GM12878 (cell line): Measurements from ENCODE around the gene DIS3L2. TPM values are rescaled to one million over a fixed set of nuclear protein-coding genes. Genes with fewer than 3 reads are reported as not detected.
A peak's percentile ranks its signal among the peaks of the same experiment; 100 is the strongest.

Experiments
- ATAC-seq: fragments of 200-7000 bp; cut with Tn5 transposase; 3 replicates; pipeline ENCODE4 v1.9.1; 2020; ENCODE audit warnings: mild to moderate bottlenecking, moderate library complexity
- BruUV-seq: library from RNA; stranded (reverse); fragments of 400-500 nt; replicated peaks from 2 replicates; lab custom pipeline; 2021; lab: Mats Ljungman, UMichigan
- CTCF ChIA-PET: fragments of 300-600 bp; sonication (Branson Sonifier 250); formaldehyde crosslinking; extraction: SDS; loops from one replicate; lab custom pipeline; 2021; ENCODE audit warnings: inconsistent platforms; lab: Yijun Ruan, JAX
- POLR2A ChIA-PET: fragments of 350-600 bp; formaldehyde crosslinking; extraction: SDS; loops from one replicate; lab custom pipeline; 2021; ENCODE audit warnings: inconsistent platforms; lab: Charles Lee
- RAD21 ChIA-PET: fragments of 300-600 bp; sonication (Branson Sonifier 250); formaldehyde crosslinking; loops from one replicate; lab custom pipeline; 2023; ENCODE audit warnings: antibody characterized with exemption; ENCODE audit not compliant: unreplicated experiment; lab: Charles Lee
- SMC1A ChIA-PET: fragments of 300-600 bp; sonication (Branson Sonifier 250); formaldehyde crosslinking; loops from one replicate; lab custom pipeline; 2023; ENCODE audit not compliant: unreplicated experiment, uncharacterized antibody; lab: Charles Lee
- DNase-seq: peaks from one replicate; pipeline ENCODE4 v3.0.0-alpha.2; 2011; ENCODE audit warnings: low read depth, low spot score
- FAIRE-seq: peaks from 3 replicates; lab custom pipeline; 2011; peaks lifted over from hg19 to GRCh38; lab: Jason Lieb, UNC
- H2AFZ ChIP-seq: 2 replicates; pipeline ENCODE4 v1.6.0; 2011; ENCODE audit warnings: low read depth, low read length, control low read depth; ENCODE audit not compliant: control insufficient read depth
- H3K27ac ChIP-seq: 2 replicates; pipeline ENCODE4 v1.5.1; 2011; ENCODE audit warnings: control low read depth; ENCODE audit not compliant: control insufficient read depth, insufficient read depth
- H3K27me3 ChIP-seq, 2 experiments: replicated peaks in 1 of 2; 2 replicates each; pipeline versions ENCODE4 v1.6.0 to v1.6.1; 2011; ENCODE audit warnings: low read length in 1 of 2; ENCODE audit not compliant: control insufficient read depth in 2 of 2, insufficient read depth in 2 of 2
- H3K36me3 ChIP-seq, 2 experiments: 2 replicates each; pipeline ENCODE4 v1.5.1; 2011; ENCODE audit warnings: low read length in 1 of 2; ENCODE audit not compliant: control insufficient read depth in 2 of 2, insufficient read depth in 2 of 2
- H3K4me1 ChIP-seq: 2 replicates; pipeline ENCODE4 v1.6.1; 2011; ENCODE audit warnings: mild to moderate bottlenecking, low read length, moderate library complexity, mixed read lengths; ENCODE audit not compliant: control insufficient read depth, insufficient read depth
- H3K4me2 ChIP-seq: 2 replicates; pipeline ENCODE4 v1.6.0; 2011; ENCODE audit warnings: control low read depth; ENCODE audit not compliant: control insufficient read depth, insufficient read depth
- H3K4me3 ChIP-seq: fragments of 200-600 bp; sonication (generic); 2 replicates; pipeline ENCODE4 v1.5.1; 2016
- H3K79me2 ChIP-seq: 2 replicates; pipeline ENCODE4 v1.6.0; 2011; ENCODE audit warnings: low read length; ENCODE audit not compliant: control insufficient read depth, insufficient read depth
- H3K9ac ChIP-seq: 2 replicates; pipeline ENCODE4 v1.8.0; 2011; ENCODE audit warnings: low read length, control low read depth, mixed read lengths; ENCODE audit not compliant: control insufficient read depth, insufficient read depth
- H3K9me3 ChIP-seq: replicated peaks from 3 replicates; pipeline ENCODE4 v1.5.1; 2011; ENCODE audit warnings: mild to moderate bottlenecking, low read length; ENCODE audit not compliant: control insufficient read depth, insufficient read depth
- H4K20me1 ChIP-seq: 2 replicates; pipeline ENCODE4 v1.6.0; 2011; ENCODE audit not compliant: control insufficient read depth, insufficient read depth
- CEBPZ ChIP-seq: fragments of 150-350 bp; IDR thresholded peaks from 2 replicates; pipeline ENCODE4 v1.6.1; 2016; ENCODE audit warnings: low read depth, low read length
- HCFC1 ChIP-seq: fragments of 150-350 bp; IDR thresholded peaks from 2 replicates; pipeline ENCODE4 v1.6.1; 2014; ENCODE audit warnings: low read length
- HDAC6 ChIP-seq: fragments of 200-600 bp; sonication (generic); IDR thresholded peaks from one replicate; pipeline ENCODE4 v1.8.0; 2017; ENCODE audit warnings: antibody characterized with exemption; ENCODE audit not compliant: unreplicated experiment
- JUNB ChIP-seq: IDR thresholded peaks from 2 replicates; pipeline ENCODE4 v1.6.1; 2016; ENCODE audit warnings: antibody characterized with exemption, mild to moderate bottlenecking
- KAT2A ChIP-seq: conservative IDR thresholded peaks from 2 replicates; pipeline ENCODE4 v1.6.1; 2011; ENCODE audit warnings: low read depth, low read length; ENCODE audit not compliant: control insufficient read depth
- MEF2A ChIP-seq: IDR thresholded peaks from 2 replicates; pipeline ENCODE4 v1.6.1; 2011; ENCODE audit warnings: low read depth, mild to moderate bottlenecking, low read length, moderate library complexity; ENCODE audit not compliant: insufficient read depth
- NFYB ChIP-seq: IDR thresholded peaks from 2 replicates; pipeline ENCODE4 v1.6.1; 2011; ENCODE audit warnings: low read depth, mild to moderate bottlenecking, low read length, improper control_type of control experiment, moderate library complexity; ENCODE audit not compliant: insufficient read depth
- PAX8 ChIP-seq: fragments of 450-650 bp; IDR thresholded peaks from 2 replicates; pipeline ENCODE4 v1.6.1; 2017; ENCODE audit warnings: mild to moderate bottlenecking, moderate library complexity
- SIN3A ChIP-seq: IDR thresholded peaks from 2 replicates; pipeline ENCODE4 v1.6.1; 2012; ENCODE audit warnings: low read depth, low read length, improper control_type of control experiment
- SIX5 ChIP-seq: IDR thresholded peaks from 2 replicates; pipeline ENCODE4 v1.6.1; 2011; ENCODE audit warnings: mild to moderate bottlenecking, low read depth, low read length, moderate library complexity; ENCODE audit not compliant: severe bottlenecking
- SPI1 ChIP-seq: IDR thresholded peaks from 2 replicates; pipeline ENCODE4 v1.6.1; 2011; ENCODE audit warnings: low read depth, mild to moderate bottlenecking, low read length, moderate library complexity, borderline replicate concordance; ENCODE audit not compliant: insufficient read depth
- USF1 ChIP-seq: IDR thresholded peaks from 2 replicates; pipeline ENCODE4 v1.6.1; 2011; ENCODE audit warnings: borderline replicate concordance, low read depth, mild to moderate bottlenecking, moderate library complexity, mixed read lengths, low read length; ENCODE audit not compliant: insufficient read depth; ENCODE audit errors: extremely low read length
- YY1 ChIP-seq: IDR thresholded peaks from 2 replicates; pipeline ENCODE4 v1.6.1; 2011; ENCODE audit warnings: low read depth, mild to moderate bottlenecking, low read length
- WGBS: methylation state at CpG from one replicate; pipeline ENCODE4 v1.1.6; 2016; ENCODE audit warnings: low lambda C conversion rate; ENCODE audit not compliant: insufficient replicate concordance, insufficient coverage; ENCODE audit errors: missing lambda C conversion rate; 5-methylcytosine and 5-hydroxymethylcytosine counted together
- in situ Hi-C: fragments of 300-500 bp; cut with MboI; formaldehyde crosslinking; loops from 9 replicates; pipeline ENCODE4 v1.14.3; 2018; ENCODE audit warnings: mixed read lengths
- intact Hi-C: fragments of 100-400 bp; cut with micrococcal nuclease; formaldehyde crosslinking; loops from one replicate; pipeline ENCODE4 v1.14.2; 2022; ENCODE audit not compliant: unreplicated experiment
- polyA plus RNA-seq, 11 experiments: library from polyadenylated mRNA; depleted of rRNA in 4 of 11; unstranded in 6 of 11; stranded (reverse) in 5 of 11; fragments of >200 nt; fragmentation: Nextera tagmentation in 4 of 11; fragmentation: Illumina TruSeq in 1 of 11; extraction: Ambion mirVana in 4 of 11; extraction: Trizol in 1 of 11; gene quantifications; 1 replicate in 1 of 11; 2 replicates in 10 of 11; pipeline versions ENCODE4 v1.2.1 to v1.2.3, GENCODE V29; 2011 to 2016; ENCODE audit warnings: inconsistent platforms in 2 of 11, missing spikeins in 2 of 11, low read depth in 1 of 11
- total RNA-seq, 4 experiments: library from RNA; depleted of rRNA in 3 of 4; stranded (reverse); fragments of >200 nt in 3 of 4; fragmentation: Illumina TruSeq in 1 of 4; extraction: Trizol in 1 of 4; gene quantifications; 2 replicates each; pipeline versions ENCODE4 v1.2.1 to v1.2.3, GENCODE V29; 2013 to 2021

The DIS3L2 gene
- total and polyA plus RNA-seq, 10 of the 15 experiments (the other 5 are each of a cell fraction or from before 2014, with no cell fraction given): 3.5 to 27.1 (median 16.0) TPM

GRCh38 chr2:231937057-231937456 is 24.5 kb upstream of the DIS3L2 start:
- FAIRE-seq (no peak), ATAC-seq (no peak), DNase-seq (no peak)
- ChIA-PET SMC1A (no interaction called here), RAD21 (no interaction called here), CTCF (interaction anchor here (1.1 to 1.2 kb wide), 2 partner anchors 10 to 12 kb away, joined by 3 read pairs; no protein-coding TSS in a partner anchor), POLR2A (no interaction called here)
- 58% methylated on average over 7 of the region's 7 CpGs for WGBS
- intact Hi-C loops: no loop called here
- Histone ChIP-seq H4K20me1 (no peaks in the 10 kb centered on the region), H3K4me1 (no peaks in the 10 kb centered on the region), H3K27me3 (peaks cover 0 to 2% of the 10 kb centered on the region in 2 experiments; a peak in 3 of 4 replicates), H3K27ac (no peak overlapping the region), H3K4me2 (no peak overlapping the region), H3K9ac (no peak overlapping the region), H3K36me3 (no peaks in the 10 kb centered on the region), H3K79me2 (no peaks in the 10 kb centered on the region), H3K9me3 (no peaks in the 10 kb centered on the region), H2AFZ (no peak overlapping the region), H3K4me3 (no peak overlapping the region)
- TF ChIP-seq YY1 (no peak), SIX5 (no peak), JUNB (no peak), HCFC1 (no peak), MEF2A (no peak), KAT2A (no peak), PAX8 (no peak), SPI1 (no peak), SIN3A (no peak)
- BruUV-seq: no TSS peak
- in situ Hi-C loops: no loop called here

GRCh38 chr2:231939022-231939421 is 22.5 kb upstream of the DIS3L2 start:
- in situ Hi-C loops: no loop called here
- no TSS peak for BruUV-seq
- Histone ChIP-seq H3K4me2 (no peak overlapping the region), H3K36me3 (no peaks in the 10 kb centered on the region), H3K9ac (no peak overlapping the region), H3K27me3 (peaks cover 0 to 2% of the 10 kb centered on the region in 2 experiments; a peak in 3 of 4 replicates), H2AFZ (no peak overlapping the region), H3K27ac (no peak overlapping the region), H3K9me3 (no peaks in the 10 kb centered on the region), H3K4me3 (no peak overlapping the region), H3K4me1 (no peaks in the 10 kb centered on the region), H4K20me1 (no peaks in the 10 kb centered on the region), H3K79me2 (no peaks in the 10 kb centered on the region)
- TF ChIP-seq CEBPZ (no peak), HDAC6 (no peak), USF1 (peak; percentile 27), NFYB (peak; percentile 76)
- CTCF ChIA-PET: no interaction called here
- SMC1A ChIA-PET: no interaction called here
- POLR2A ChIA-PET: interaction anchor here (0.6 kb wide), 1 partner anchor 37 kb away, joined by 4 read pairs; no protein-coding TSS in a partner anchor
- RAD21 ChIA-PET: no interaction called here
- 70% methylated on average over 4 of the region's 4 CpGs for WGBS
- FAIRE-seq (no peak), DNase-seq (no peak), ATAC-seq (no peak)
- intact Hi-C loops: no loop called here
